MM.1S (cell line): ENCODE data around the gene SEMA3A.

ENCODE experiments used
- EZH2 ChIP-seq: fragments of 300-600 bp; sonication (generic); optimal IDR thresholded peaks from 2 replicates; pipeline ENCODE3; 2017; ENCODE audit warnings: low read depth, mild to moderate bottlenecking, antibody characterized with exemption, low read length, mixed read lengths
- EZH2phosphoT487 ChIP-seq: fragments of 300-600 bp; sonication (generic); IDR thresholded peaks from 2 replicates; pipeline ENCODE4 v1.6.1; 2018; ENCODE audit warnings: antibody characterized with exemption, low read length
- TF ChIP-seq, protein P1 (sequence below): fragments of 300-600 bp; sonication (generic); IDR thresholded peaks from 2 replicates; pipeline ENCODE4 v1.5.1; 2016; ENCODE audit warnings: antibody characterized with exemption, low read length, mixed read lengths

DNA sequence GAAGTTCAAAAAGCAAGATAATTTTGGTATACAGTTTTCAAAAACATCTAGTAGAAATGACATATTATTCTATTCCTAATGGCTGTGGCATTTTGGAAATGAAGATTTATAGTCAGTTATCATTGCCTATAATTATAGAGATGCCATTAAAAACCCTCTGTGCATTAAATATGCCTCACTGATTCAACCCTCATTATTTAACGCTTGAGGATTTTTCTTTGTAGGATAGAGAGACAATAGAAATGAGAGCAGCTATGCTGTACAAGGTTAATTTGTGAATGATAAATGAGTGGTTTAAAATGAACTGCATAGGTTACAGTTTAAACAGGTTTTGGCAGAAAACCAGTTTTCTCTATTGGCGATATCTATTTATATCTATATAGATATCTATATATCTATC lies 32.2 kb upstream of the SEMA3A start:
- TF ChIP-seq EZH2phosphoT487 (no peak), EZH2 (no peak)
- TF ChIP-seq, protein P1, sequence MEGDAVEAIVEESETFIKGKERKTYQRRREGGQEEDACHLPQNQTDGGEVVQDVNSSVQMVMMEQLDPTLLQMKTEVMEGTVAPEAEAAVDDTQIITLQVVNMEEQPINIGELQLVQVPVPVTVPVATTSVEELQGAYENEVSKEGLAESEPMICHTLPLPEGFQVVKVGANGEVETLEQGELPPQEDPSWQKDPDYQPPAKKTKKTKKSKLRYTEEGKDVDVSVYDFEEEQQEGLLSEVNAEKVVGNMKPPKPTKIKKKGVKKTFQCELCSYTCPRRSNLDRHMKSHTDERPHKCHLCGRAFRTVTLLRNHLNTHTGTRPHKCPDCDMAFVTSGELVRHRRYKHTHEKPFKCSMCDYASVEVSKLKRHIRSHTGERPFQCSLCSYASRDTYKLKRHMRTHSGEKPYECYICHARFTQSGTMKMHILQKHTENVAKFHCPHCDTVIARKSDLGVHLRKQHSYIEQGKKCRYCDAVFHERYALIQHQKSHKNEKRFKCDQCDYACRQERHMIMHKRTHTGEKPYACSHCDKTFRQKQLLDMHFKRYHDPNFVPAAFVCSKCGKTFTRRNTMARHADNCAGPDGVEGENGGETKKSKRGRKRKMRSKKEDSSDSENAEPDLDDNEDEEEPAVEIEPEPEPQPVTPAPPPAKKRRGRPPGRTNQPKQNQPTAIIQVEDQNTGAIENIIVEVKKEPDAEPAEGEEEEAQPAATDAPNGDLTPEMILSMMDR, result no peak
